AG04449 (cell line): Measurements from ENCODE around the gene CFAP299.

Source experiments
- CTCF ChIA-PET: fragments of 350-600 bp; formaldehyde crosslinking; extraction: SDS; loops from one replicate; lab custom pipeline; 2021; ENCODE audit warnings: antibody characterized with exemption; lab: Yijun Ruan, JAX
- POLR2A ChIA-PET: fragments of 400-600, 350-600 bp; formaldehyde crosslinking; extraction: SDS; loops from one replicate; lab custom pipeline; 2020; ENCODE audit warnings: antibody characterized with exemption, inconsistent platforms; lab: Yijun Ruan, JAX
- DNase-seq: peaks from one replicate; pipeline ENCODE4 v3.0.0-alpha.2; 2010; ENCODE audit warnings: low read depth, low spot score
- H3K4me3 ChIP-seq: 2 replicates; pipeline ENCODE4 v1.5.1; 2011; ENCODE audit warnings: low read depth, mild to moderate bottlenecking, control low read depth, low read length
- TF ChIP-seq, protein P1 (sequence below): IDR thresholded peaks from one replicate; pipeline ENCODE4 v1.5.1; 2011; ENCODE audit warnings: mild to moderate bottlenecking, moderate library complexity, low read length, control low read depth, inconsistent platforms; ENCODE audit not compliant: insufficient read depth; ENCODE audit errors: missing control alignments

CFAP299 gene

DNA sequence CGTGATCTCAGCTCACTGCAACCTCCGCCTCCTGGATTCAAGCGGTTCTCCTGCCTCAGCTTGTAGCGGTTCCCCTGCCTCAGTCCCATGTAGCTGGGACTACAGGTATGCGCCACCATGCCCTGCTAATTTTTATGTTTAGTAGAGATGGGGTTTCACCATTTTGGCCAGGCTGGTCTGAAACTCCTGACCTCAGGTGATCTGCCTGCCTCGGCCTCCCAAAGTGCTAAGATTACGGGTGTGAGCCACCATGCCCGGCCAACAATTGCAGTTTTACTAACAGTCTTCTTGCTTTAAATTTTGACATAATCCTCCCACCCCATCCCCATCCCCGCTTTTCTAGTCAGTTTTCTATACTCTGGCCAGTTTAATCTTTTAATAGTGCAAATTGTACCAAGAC lies 112.0 kb downstream of the CFAP299 start:
- TF ChIP-seq, protein P1, sequence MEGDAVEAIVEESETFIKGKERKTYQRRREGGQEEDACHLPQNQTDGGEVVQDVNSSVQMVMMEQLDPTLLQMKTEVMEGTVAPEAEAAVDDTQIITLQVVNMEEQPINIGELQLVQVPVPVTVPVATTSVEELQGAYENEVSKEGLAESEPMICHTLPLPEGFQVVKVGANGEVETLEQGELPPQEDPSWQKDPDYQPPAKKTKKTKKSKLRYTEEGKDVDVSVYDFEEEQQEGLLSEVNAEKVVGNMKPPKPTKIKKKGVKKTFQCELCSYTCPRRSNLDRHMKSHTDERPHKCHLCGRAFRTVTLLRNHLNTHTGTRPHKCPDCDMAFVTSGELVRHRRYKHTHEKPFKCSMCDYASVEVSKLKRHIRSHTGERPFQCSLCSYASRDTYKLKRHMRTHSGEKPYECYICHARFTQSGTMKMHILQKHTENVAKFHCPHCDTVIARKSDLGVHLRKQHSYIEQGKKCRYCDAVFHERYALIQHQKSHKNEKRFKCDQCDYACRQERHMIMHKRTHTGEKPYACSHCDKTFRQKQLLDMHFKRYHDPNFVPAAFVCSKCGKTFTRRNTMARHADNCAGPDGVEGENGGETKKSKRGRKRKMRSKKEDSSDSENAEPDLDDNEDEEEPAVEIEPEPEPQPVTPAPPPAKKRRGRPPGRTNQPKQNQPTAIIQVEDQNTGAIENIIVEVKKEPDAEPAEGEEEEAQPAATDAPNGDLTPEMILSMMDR: no peak
- no peak for DNase-seq
- CTCF ChIA-PET: no interaction called here
- H3K4me3 ChIP-seq: no peak overlapping the region
- POLR2A ChIA-PET: no interaction called here

DNA sequence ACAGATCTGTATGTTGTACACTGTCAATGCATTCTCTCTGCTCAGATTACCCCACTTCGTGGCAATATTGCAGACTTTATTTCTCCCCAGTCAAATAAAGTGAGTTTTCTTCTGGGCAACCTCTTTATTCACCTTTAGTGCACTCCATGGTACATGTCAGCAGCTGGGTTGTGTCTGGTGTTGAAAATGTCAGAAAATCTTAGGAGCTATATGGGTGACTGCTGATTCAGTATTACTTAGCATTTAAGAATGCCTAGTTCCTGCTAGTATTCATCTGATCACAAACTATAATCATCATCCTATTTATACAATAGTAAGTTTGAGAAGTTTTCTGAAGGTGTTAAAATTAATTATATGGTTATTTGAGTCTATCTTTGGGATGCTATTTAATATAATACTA lies 112.5 kb downstream of the CFAP299 start:
- TF ChIP-seq, protein P1: no peak
- DNase-seq: no peak
- ChIA-PET POLR2A (no interaction called here), CTCF (no interaction called here)
- no peak overlapping the region for H3K4me3 ChIP-seq

DNA sequence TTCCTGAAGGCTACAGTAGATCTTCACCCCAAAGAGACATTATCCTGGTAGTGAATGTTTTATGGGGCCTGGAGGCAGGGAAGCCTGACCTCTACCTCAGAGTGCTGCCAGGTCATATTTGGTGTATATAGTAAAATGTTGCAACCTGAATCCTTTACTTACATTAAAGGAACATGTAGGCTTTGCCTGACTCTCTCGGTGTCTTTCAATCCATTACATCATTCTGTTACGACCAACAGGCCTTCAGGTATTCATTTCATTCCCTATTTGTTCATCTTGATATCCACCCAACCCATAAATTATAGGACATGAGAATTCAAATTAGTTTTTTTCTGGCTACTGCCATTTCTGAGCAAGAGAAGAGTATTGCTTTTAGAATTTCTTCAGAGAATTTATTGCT lies 116.5 kb downstream of the CFAP299 start:
- no peak for DNase-seq
- ChIA-PET POLR2A (no interaction called here), CTCF (interaction anchor here (0.7 kb wide), 1 partner anchor 599 kb away, joined by 3 read pairs; no protein-coding TSS in a partner anchor)
- H3K4me3 ChIP-seq: no peak overlapping the region
- TF ChIP-seq, protein P1: no peak

DNA sequence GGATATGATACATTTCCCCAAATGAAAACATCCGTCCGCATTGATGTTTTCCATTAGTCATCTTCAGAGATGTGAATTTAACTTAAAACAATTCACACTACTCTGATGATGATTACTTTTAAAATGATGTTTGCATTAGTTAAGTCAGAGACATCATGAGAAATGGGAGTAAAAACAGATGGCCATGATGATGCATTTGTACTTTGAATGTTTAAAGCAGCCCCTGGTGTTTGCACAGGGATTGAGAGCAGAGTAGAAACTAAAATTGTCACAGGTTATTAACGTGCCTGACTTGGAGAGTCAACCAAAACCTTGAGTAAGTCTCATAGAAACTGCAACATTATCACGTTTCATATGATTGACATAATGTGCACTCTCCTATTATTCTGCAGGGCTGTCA lies 117.2 kb downstream of the CFAP299 start:
- no peak for DNase-seq
- POLR2A ChIA-PET: no interaction called here
- CTCF ChIA-PET: interaction anchor here (0.7 to 1.4 kb wide), 3 partner anchors 10 to 599 kb away, joined by 3 read pairs; no protein-coding TSS in a partner anchor
- TF ChIP-seq, protein P1: no peak
- H3K4me3 ChIP-seq: no peak overlapping the region

DNA sequence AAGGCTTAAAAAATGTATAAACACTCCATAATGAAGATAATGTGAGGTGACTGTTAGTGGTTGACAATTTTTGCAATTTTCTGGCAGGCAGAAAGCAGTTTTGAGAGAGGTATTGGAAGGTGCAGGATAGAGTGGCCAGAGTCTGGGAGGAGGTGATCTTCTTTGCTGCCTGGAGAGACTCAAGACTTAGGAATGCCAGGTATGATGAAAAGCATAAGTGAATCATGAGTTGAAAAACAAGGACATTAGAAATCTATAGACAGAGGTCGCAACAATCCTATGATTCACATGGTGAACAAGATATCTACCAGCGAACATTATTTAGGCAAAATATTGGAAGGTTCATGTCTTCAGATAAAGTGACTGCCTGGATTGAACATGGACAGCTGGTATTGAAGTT lies 118.5 kb downstream of the CFAP299 start:
- H3K4me3 ChIP-seq: no peak overlapping the region
- no peak for DNase-seq
- ChIA-PET CTCF (interaction anchor here (1.4 kb wide), 1 partner anchor 12 kb away, joined by 3 read pairs; no protein-coding TSS in a partner anchor), POLR2A (no interaction called here)
- TF ChIP-seq, protein P1: no peak

DNA sequence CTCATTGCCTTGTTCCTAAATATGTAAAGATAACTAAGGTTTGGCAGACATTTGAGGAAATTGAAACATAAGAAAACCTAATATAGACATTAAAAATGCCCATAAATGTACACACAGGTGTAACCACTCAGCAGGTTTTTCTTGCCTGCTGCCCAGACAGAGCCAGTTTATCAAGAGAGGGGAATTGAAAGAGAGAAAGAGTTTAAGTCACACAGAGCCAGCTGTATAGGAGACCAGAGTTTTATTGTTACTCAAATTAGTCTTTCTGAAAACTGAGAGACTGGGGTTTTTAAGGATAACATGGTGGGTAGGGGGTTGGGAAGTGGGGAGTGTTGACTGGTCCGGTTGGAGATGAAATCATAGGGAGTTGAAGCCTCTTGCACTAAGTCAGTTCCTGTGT lies 119.0 kb downstream of the CFAP299 start:
- DNase-seq: no peak
- TF ChIP-seq, protein P1: no peak
- CTCF ChIA-PET: no interaction called here
- no peak overlapping the region for H3K4me3 ChIP-seq
- POLR2A ChIA-PET: no interaction called here
